AG04450 (cell line): Measurements from ENCODE around the gene CUL7. TPM values are rescaled to one million over a fixed set of nuclear protein-coding genes. Genes with fewer than 3 reads are reported as not detected.
"Not testable (repeated sequence)": the region's sequence is repeated elsewhere in the genome, so short reads cannot be mapped to it uniquely, and the experiment has no call there.

Experiments used
- CTCF ChIA-PET: fragments of 300-600, 350-600 bp; formaldehyde crosslinking; extraction: SDS; loops from one replicate; lab custom pipeline; 2022; ENCODE audit warnings: antibody characterized with exemption, inconsistent platforms; lab: Charles Lee
- POLR2A ChIA-PET: fragments of 350-600 bp; formaldehyde crosslinking; extraction: SDS; loops from one replicate; lab custom pipeline; 2021; ENCODE audit warnings: antibody characterized with exemption, inconsistent platforms; lab: Yijun Ruan, JAX
- DNase-seq: peaks from one replicate; pipeline ENCODE4 v3.0.0-alpha.2; 2011; ENCODE audit warnings: low read depth, low spot score
- H3K27ac ChIP-seq: one replicate; pipeline ENCODE4 v1.5.1; 2012; ENCODE audit warnings: low read depth, low read length, control low read depth
- H3K27me3 ChIP-seq: one replicate; pipeline ENCODE4 v1.6.0; 2012; ENCODE audit warnings: low read length; ENCODE audit not compliant: control insufficient read depth, insufficient read depth
- H3K4me3 ChIP-seq: 2 replicates; pipeline ENCODE4 v1.5.1; 2011; ENCODE audit warnings: mild to moderate bottlenecking, low read depth, low read length, control low read depth
- H3K9me3 ChIP-seq: 2 replicates; pipeline ENCODE4 v1.5.1; 2012; ENCODE audit warnings: low read length; ENCODE audit not compliant: control insufficient read depth, insufficient read depth
- CTCF ChIP-seq: IDR thresholded peaks from 2 replicates; pipeline ENCODE4 v1.5.1; 2011; ENCODE audit warnings: low read depth, low read length, control low read depth, inconsistent platforms
- polyA plus RNA-seq: library from polyadenylated mRNA; depleted of rRNA; stranded (reverse); fragments of >200 nt; gene quantifications from 2 replicates; pipeline ENCODE4 v1.2.3, GENCODE V29; 2011

The CUL7 gene
- polyA plus RNA-seq, 1 experiment: 37.5 TPM

- Histone ChIP-seq H3K9me3 (no peaks in the 10 kb centered on the region), H3K27me3 (no peaks in the 10 kb centered on the region), H3K4me3 (no peak overlapping the region), H3K27ac (no peak overlapping the region)
- ChIA-PET CTCF (no interaction called here), POLR2A (interaction anchor here (0.6 kb wide), 1 partner anchor 31 kb away, joined by 3 read pairs; no protein-coding TSS in a partner anchor)
- no peak for DNase-seq
- no peak for TF ChIP-seq CTCF
Measured at GRCh38 chr6:43045371-43045930, 8.2 kb downstream of the CUL7 start.

- no peak for DNase-seq
- Histone ChIP-seq H3K27me3 (no peaks in the 10 kb centered on the region), H3K4me3 (no peak overlapping the region), H3K9me3 (no peaks in the 10 kb centered on the region), H3K27ac (no peak overlapping the region)
- ChIA-PET CTCF (no interaction called here), POLR2A (interaction anchor here (0.6 kb wide), 1 partner anchor 127 kb away, joined by 3 read pairs; no protein-coding TSS in a partner anchor)
- TF ChIP-seq CTCF: no peak
Measured at GRCh38 chr6:43043310-43043709, 10.3 kb downstream of the CUL7 start.

GRCh38 chr6:43041475-43041874 lies 12.2 kb downstream of the CUL7 start:
- not testable (repeated sequence) for H3K9me3 ChIP-seq, DNase-seq, H3K4me3 ChIP-seq, H3K27ac ChIP-seq, H3K27me3 ChIP-seq
- ChIA-PET POLR2A (interaction anchor here (0.6 kb wide), 1 partner anchor 93 kb away, joined by 4 read pairs; no protein-coding TSS in a partner anchor), CTCF (interaction anchor here (0.7 kb wide), 1 partner anchor 9 kb away, joined by 8 read pairs; no protein-coding TSS in a partner anchor)

GRCh38 chr6:43040542-43041257 lies 13.0 kb downstream of the CUL7 start:
- ChIA-PET CTCF (interaction anchor here (0.7 kb wide), 1 partner anchor 10 kb away, joined by 8 read pairs; no protein-coding TSS in a partner anchor), POLR2A (no interaction called here)

GRCh38 chr6:43038727-43039126 lies 14.9 kb downstream of the CUL7 start:
- Histone ChIP-seq H3K27ac (no peak overlapping the region), H3K9me3 (no peaks in the 10 kb centered on the region), H3K27me3 (no peaks in the 10 kb centered on the region), H3K4me3 (no peak overlapping the region)
- DNase-seq: no peak
- CTCF ChIA-PET: no interaction called here
- no peak for TF ChIP-seq CTCF
- POLR2A ChIA-PET: no interaction called here

More at GRCh38 chr6:43040542-43041257, 13.0 kb downstream of the CUL7 start:
- Histone ChIP-seq H3K9me3 (no peaks in the 10 kb centered on the region), H3K4me3 (no peak overlapping the region), H3K27ac (no peak overlapping the region), H3K27me3 (no peaks in the 10 kb centered on the region)
- TF ChIP-seq CTCF: no peak
- DNase-seq: no peak
